ENCODE measurements around the gene ZNF844.

ZNF844 gene

GRCh38 chr19:12064590-12065538 lies at the start of gene ZNF844:
Gene ZNF844, plus strand, starts transcription at chr19:12064731. Its CDS starts 143 bp downstream, at chr19:12064874.
- DNase-seq (ENCODE audit: low spot score): peak; percentile 95

DNA sequence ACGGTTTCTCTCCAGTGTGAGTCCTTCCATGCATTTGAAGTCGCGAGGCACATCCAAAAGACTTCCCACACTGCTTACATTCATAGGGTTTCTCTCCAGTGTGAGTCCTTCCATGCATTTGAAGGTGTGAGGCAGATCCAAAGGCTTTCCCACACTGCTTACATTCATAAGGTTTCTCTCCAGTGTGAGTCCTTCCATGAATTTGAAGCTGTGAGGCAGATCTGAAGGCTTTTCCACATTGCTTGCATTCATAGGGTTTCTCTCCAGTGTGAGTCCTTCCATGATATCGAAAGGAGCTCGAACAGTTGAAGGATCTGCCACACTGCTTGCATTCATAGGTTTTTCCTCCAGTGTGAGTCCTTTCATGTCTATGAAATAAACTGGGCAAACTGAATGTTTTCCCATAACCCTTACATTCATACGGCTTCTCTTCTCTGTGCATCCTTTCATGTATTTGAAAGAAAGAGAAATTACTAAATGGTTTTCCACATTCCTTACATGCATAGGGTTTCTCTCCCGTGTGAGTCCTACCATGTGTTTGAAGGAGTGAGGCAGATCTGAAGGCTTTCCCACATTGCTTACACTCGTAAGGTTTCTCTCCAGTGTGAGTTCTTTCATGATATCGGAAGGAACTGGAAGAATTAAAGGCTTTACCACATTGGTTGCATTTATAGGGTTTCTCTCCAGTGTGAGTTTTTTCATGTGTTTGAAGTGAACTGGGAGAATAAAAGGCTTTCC lies 49.3 kb upstream of the ZNF844 start:
- no peak for DNase-seq (ENCODE audit: low spot score)
- TF ChIP-seq, protein P1, sequence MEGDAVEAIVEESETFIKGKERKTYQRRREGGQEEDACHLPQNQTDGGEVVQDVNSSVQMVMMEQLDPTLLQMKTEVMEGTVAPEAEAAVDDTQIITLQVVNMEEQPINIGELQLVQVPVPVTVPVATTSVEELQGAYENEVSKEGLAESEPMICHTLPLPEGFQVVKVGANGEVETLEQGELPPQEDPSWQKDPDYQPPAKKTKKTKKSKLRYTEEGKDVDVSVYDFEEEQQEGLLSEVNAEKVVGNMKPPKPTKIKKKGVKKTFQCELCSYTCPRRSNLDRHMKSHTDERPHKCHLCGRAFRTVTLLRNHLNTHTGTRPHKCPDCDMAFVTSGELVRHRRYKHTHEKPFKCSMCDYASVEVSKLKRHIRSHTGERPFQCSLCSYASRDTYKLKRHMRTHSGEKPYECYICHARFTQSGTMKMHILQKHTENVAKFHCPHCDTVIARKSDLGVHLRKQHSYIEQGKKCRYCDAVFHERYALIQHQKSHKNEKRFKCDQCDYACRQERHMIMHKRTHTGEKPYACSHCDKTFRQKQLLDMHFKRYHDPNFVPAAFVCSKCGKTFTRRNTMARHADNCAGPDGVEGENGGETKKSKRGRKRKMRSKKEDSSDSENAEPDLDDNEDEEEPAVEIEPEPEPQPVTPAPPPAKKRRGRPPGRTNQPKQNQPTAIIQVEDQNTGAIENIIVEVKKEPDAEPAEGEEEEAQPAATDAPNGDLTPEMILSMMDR (IDR thresholded peaks at IDR 0.05; ENCODE audit: extremely low read depth, missing control alignments): no peak

More at GRCh38 chr19:12064590-12065538, at the start of gene ZNF844:
- TF ChIP-seq, protein P1 (IDR thresholded peaks at IDR 0.05; ENCODE audit: extremely low read depth, missing control alignments): no peak

DNA sequence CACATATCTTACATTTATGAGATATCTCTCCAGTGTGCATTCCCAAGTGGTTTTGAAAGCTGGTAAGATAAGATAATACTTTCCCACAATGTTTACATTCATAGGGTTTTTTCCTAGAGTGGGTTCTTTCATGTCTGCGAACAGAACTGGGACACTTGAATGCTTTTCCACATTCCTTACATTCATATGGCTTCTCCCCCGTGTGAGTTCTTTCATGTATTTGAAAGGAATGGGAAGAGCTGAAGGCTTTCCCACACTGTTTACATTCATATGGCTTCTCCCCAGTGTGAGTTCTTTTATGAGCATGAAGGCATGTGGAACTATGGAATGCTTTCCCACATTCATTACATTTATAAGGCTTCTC lies 48.8 kb upstream of the ZNF844 start:
- TF ChIP-seq, protein P1 (IDR thresholded peaks at IDR 0.05; ENCODE audit: extremely low read depth, missing control alignments): no peak

GRCh38 chr19:12034198-12034597 lies 30.3 kb upstream of the ZNF844 start:
- TF ChIP-seq, protein P1 (IDR thresholded peaks at IDR 0.05; ENCODE audit: extremely low read depth, missing control alignments): no peak
- DNase-seq (ENCODE audit: low spot score): no peak

More for the DNA sequence above, 48.8 kb upstream of the ZNF844 start:
- no peak for DNase-seq (ENCODE audit: low spot score)

DNA sequence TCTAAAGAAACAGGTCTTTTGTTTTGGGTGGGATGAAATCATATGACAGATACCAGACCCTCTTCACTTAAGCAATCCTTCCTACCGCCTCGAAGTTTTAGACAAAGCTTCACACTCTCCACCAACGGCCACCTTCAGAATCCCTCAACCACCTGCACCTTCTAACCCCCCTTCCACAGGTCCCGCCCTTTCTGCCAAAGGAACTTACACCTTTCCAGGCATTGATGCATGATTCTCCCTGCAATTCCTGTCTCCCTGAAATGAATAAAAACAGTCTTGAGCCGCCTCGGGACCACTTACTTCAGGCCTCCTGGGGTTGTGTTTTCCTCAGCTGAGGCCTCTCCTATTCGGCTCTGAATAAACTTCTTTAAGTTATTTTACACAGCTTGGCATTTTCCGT lies 29.9 kb upstream of the ZNF844 start:
- TF ChIP-seq, protein P1 (IDR thresholded peaks at IDR 0.05; ENCODE audit: extremely low read depth, missing control alignments): no peak
- DNase-seq (ENCODE audit: low spot score): peak; percentile 15

- TF ChIP-seq, protein P1 (IDR thresholded peaks at IDR 0.05; ENCODE audit: extremely low read depth, missing control alignments): no peak
- DNase-seq (ENCODE audit: low spot score): peak; percentile 95
These were observed 29.0 kb upstream of the ZNF844 start, which contains the start of gene ZNF433 for GRCh38 chr19:12035220-12036172. Gene ZNF433, minus strand, starts transcription at chr19:12035679. Its CDS starts 140 bp downstream, at chr19:12035539.

All from GM20000 (cell line).